Trophoblast cell (in vitro differentiated cells and primary cell): ENCODE results near the gene DGKA.
A peak's percentile ranks its signal among the peaks of the same experiment; 100 is the strongest.

ENCODE experiments used
- DNase-seq, 2 donors: peaks; one replicate each; pipeline ENCODE4 v3.0.0-alpha.2; 2016
- H2AFZ ChIP-seq: 2 replicates; pipeline ENCODE4 v1.6.1; 2013; ENCODE audit warnings: low read length, moderate library complexity, mild to moderate bottlenecking; ENCODE audit not compliant: insufficient read depth, poor library complexity
- H2AK5ac ChIP-seq: 2 replicates; pipeline ENCODE4 v1.6.1; 2013; ENCODE audit warnings: mild to moderate bottlenecking, low read length
- H2BK120ac ChIP-seq: 2 replicates; pipeline ENCODE4 v1.6.1; 2013; ENCODE audit warnings: low read length, mild to moderate bottlenecking, moderate library complexity; ENCODE audit not compliant: insufficient read depth, poor library complexity
- H2BK12ac ChIP-seq: 2 replicates; pipeline ENCODE4 v1.6.1; 2013; ENCODE audit warnings: mild to moderate bottlenecking, low read length, moderate library complexity
- H2BK5ac ChIP-seq: 2 replicates; pipeline ENCODE4 v1.6.1; 2013; ENCODE audit warnings: low read length, low read depth, moderate library complexity, mild to moderate bottlenecking; ENCODE audit not compliant: poor library complexity
- H3K14ac ChIP-seq: 2 replicates; pipeline ENCODE4 v1.6.1; 2013; ENCODE audit warnings: mild to moderate bottlenecking, low read length
- H3K18ac ChIP-seq: 2 replicates; pipeline ENCODE4 v1.6.1; 2013; ENCODE audit warnings: mild to moderate bottlenecking, low read length
- H3K23ac ChIP-seq: 2 replicates; pipeline ENCODE4 v1.6.1; 2013; ENCODE audit warnings: low read length
- H3K27ac ChIP-seq: 2 replicates; pipeline ENCODE4 v1.5.1; 2013; ENCODE audit warnings: low read depth, mild to moderate bottlenecking, inconsistent platforms, low read length, moderate library complexity
- H3K27me3 ChIP-seq: 2 replicates; pipeline ENCODE4 v1.6.1; 2013; ENCODE audit warnings: inconsistent platforms, mild to moderate bottlenecking, low read length, moderate library complexity; ENCODE audit not compliant: insufficient read depth
- H3K36me3 ChIP-seq, 2 experiments: 1 replicate in 1 of 2; 2 replicates in 1 of 2; pipeline ENCODE4 v1.6.1; 2013; ENCODE audit warnings: low read length in 2 of 2, mild to moderate bottlenecking in 2 of 2, moderate library complexity in 1 of 2; ENCODE audit not compliant: insufficient read depth in 2 of 2, control insufficient read depth in 1 of 2
- H3K4ac ChIP-seq: 2 replicates; pipeline ENCODE4 v1.6.1; 2013; ENCODE audit warnings: low read depth, mild to moderate bottlenecking, low read length, moderate library complexity
- H3K4me1 ChIP-seq, 2 experiments: 1 replicate in 1 of 2; 2 replicates in 1 of 2; pipeline ENCODE4 v1.6.1; 2013; ENCODE audit warnings: low read length in 2 of 2, mild to moderate bottlenecking in 2 of 2, moderate library complexity in 1 of 2; ENCODE audit not compliant: insufficient read depth in 2 of 2, control insufficient read depth in 1 of 2
- H3K4me2 ChIP-seq: 2 replicates; pipeline ENCODE4 v1.6.1; 2013; ENCODE audit warnings: inconsistent platforms, mild to moderate bottlenecking, low read length, moderate library complexity
- H3K4me3 ChIP-seq: 2 replicates; pipeline ENCODE4 v1.5.1; 2013; ENCODE audit warnings: mild to moderate bottlenecking, low read depth, low read length, inconsistent platforms
- H3K79me1 ChIP-seq: one replicate; pipeline ENCODE4 v1.6.1; 2013; ENCODE audit warnings: low read length
- H3K79me2 ChIP-seq: 2 replicates; pipeline ENCODE4 v1.6.1; 2013; ENCODE audit warnings: low read length, mild to moderate bottlenecking; ENCODE audit not compliant: control insufficient read depth, insufficient read depth, poor library complexity
- H3K9ac ChIP-seq: 2 replicates; pipeline ENCODE4 v1.6.1; 2013; ENCODE audit warnings: mild to moderate bottlenecking, low read length
- H3K9me3 ChIP-seq: 2 replicates; pipeline ENCODE4 v1.6.1; 2013; ENCODE audit warnings: low read depth, mild to moderate bottlenecking, control low read depth, inconsistent platforms, low read length; ENCODE audit not compliant: insufficient read depth
- H4K12ac ChIP-seq: 2 replicates; pipeline ENCODE4 v1.6.1; 2013; ENCODE audit warnings: low read depth, mild to moderate bottlenecking, low read length, moderate library complexity
- H4K8ac ChIP-seq: 2 replicates; pipeline ENCODE4 v1.6.1; 2013; ENCODE audit warnings: low read depth, mild to moderate bottlenecking, low read length, moderate library complexity
- H4K91ac ChIP-seq: one replicate; pipeline ENCODE4 v1.6.1; 2013; ENCODE audit warnings: low read depth, mild to moderate bottlenecking, low read length, moderate library complexity
- WGBS: extraction: QIAGEN DNeasy Blood & Tissue Kit; methylation state at CpG from one replicate; pipeline ENCODE4 v1.1.7; 2013; ENCODE audit warnings: missing lambda C conversion rate; ENCODE audit not compliant: insufficient read length, insufficient coverage; ENCODE audit errors: extremely low coverage; 5-methylcytosine and 5-hydroxymethylcytosine counted together

DGKA gene

GRCh38 chr12:55970775-55971174 is 39.8 kb downstream of the DGKA start:
- peaks cover 28% of the 10 kb centered on the region for H3K79me2 ChIP-seq
- no peak overlapping the region for H4K12ac ChIP-seq
- no peak overlapping the region for H3K18ac ChIP-seq
- H2BK120ac ChIP-seq = no peak overlapping the region
- H3K23ac ChIP-seq = no peak overlapping the region
- H2BK12ac ChIP-seq = no peak overlapping the region
- H3K4me3 ChIP-seq = no peak overlapping the region
- H3K4me1 ChIP-seq = peaks cover 21 to 31% of the 10 kb centered on the region in 2 experiments
- no peaks in the 10 kb centered on the region for H3K9me3 ChIP-seq
- no peak overlapping the region for H2AFZ ChIP-seq
- H4K8ac ChIP-seq = no peak overlapping the region
- no peak overlapping the region for H3K4ac ChIP-seq
- no CpG with 5 or more reads among the region's 7 CpGs for WGBS
- peak overlapping the region; percentile 66 for H3K27ac ChIP-seq
- H2BK5ac ChIP-seq = no peak overlapping the region
- no peak for DNase-seq
- no peak overlapping the region for H3K4me2 ChIP-seq
- H3K14ac ChIP-seq = no peak overlapping the region
- H4K91ac ChIP-seq = peak overlapping the region; percentile 20
- peaks cover 24% of the 10 kb centered on the region for H3K79me1 ChIP-seq
- H3K36me3 ChIP-seq = peaks cover 17 to 26% of the 10 kb centered on the region in 2 experiments
- no peak overlapping the region for H2AK5ac ChIP-seq
- no peaks in the 10 kb centered on the region for H3K27me3 ChIP-seq
- H3K9ac ChIP-seq = no peak overlapping the region

GRCh38 chr12:55972042-55972441 is 41.1 kb downstream of the DGKA start:
- H3K27me3 ChIP-seq = no peaks in the 10 kb centered on the region
- no peak overlapping the region for H4K91ac ChIP-seq
- no peak overlapping the region for H2BK120ac ChIP-seq
- no peak overlapping the region for H2AK5ac ChIP-seq
- H4K12ac ChIP-seq = no peak overlapping the region
- no peak overlapping the region for H2AFZ ChIP-seq
- peaks cover 24% of the 10 kb centered on the region for H3K79me2 ChIP-seq
- no peak overlapping the region for H3K4me3 ChIP-seq
- H3K18ac ChIP-seq = no peak overlapping the region
- H3K4me2 ChIP-seq = peak overlapping the region; percentile 44
- no peak overlapping the region for H2BK5ac ChIP-seq
- peak overlapping the region; percentile 76 for H3K27ac ChIP-seq
- H3K9ac ChIP-seq = no peak overlapping the region
- H4K8ac ChIP-seq = no peak overlapping the region
- H3K4ac ChIP-seq = no peak overlapping the region
- peaks cover 14% of the 10 kb centered on the region for H3K79me1 ChIP-seq
- no peak overlapping the region for H3K14ac ChIP-seq
- H3K9me3 ChIP-seq = no peaks in the 10 kb centered on the region
- peak; percentile 86 to 95 for DNase-seq
- no CpG with 5 or more reads among the region's 3 CpGs for WGBS
- peaks cover 16 to 26% of the 10 kb centered on the region in 2 experiments for H3K4me1 ChIP-seq
- H3K23ac ChIP-seq = no peak overlapping the region
- no peak overlapping the region for H2BK12ac ChIP-seq
- H3K36me3 ChIP-seq = peaks cover 17 to 26% of the 10 kb centered on the region in 2 experiments

GRCh38 chr12:55972456-55972855 is 41.5 kb downstream of the DGKA start:
- peaks cover 10% of the 10 kb centered on the region for H3K79me1 ChIP-seq
- H2BK120ac ChIP-seq = no peak overlapping the region
- peak overlapping the region; percentile 42 for H2BK5ac ChIP-seq
- H3K4me3 ChIP-seq = no peak overlapping the region
- no peak overlapping the region for H2AK5ac ChIP-seq
- peak overlapping the region; percentile 3 for H4K91ac ChIP-seq
- H4K8ac ChIP-seq = peak overlapping the region; percentile 1
- H2BK12ac ChIP-seq = no peak overlapping the region
- peak overlapping the region; percentile 75 for H3K4me2 ChIP-seq
- DNase-seq = no peak
- H3K4ac ChIP-seq = no peak overlapping the region
- no peak overlapping the region for H3K18ac ChIP-seq
- H3K36me3 ChIP-seq = peaks cover 17 to 26% of the 10 kb centered on the region in 2 experiments
- peaks cover 20% of the 10 kb centered on the region for H3K79me2 ChIP-seq
- H2AFZ ChIP-seq = no peak overlapping the region
- WGBS = no CpG with 5 or more reads among the region's 1 CpG
- no peak overlapping the region for H3K23ac ChIP-seq
- no peak overlapping the region for H4K12ac ChIP-seq
- H3K4me1 ChIP-seq = peaks cover 16 to 26% of the 10 kb centered on the region in 2 experiments
- no peaks in the 10 kb centered on the region for H3K27me3 ChIP-seq
- no peak overlapping the region for H3K9ac ChIP-seq
- no peaks in the 10 kb centered on the region for H3K9me3 ChIP-seq
- H3K14ac ChIP-seq = no peak overlapping the region
- H3K27ac ChIP-seq = peak overlapping the region; percentile 76

- H3K18ac ChIP-seq = no peak overlapping the region
- H3K23ac ChIP-seq = peak overlapping the region; percentile 93
- H2BK12ac ChIP-seq = peak overlapping the region; percentile 4
- peak overlapping the region; percentile 1 for H2AK5ac ChIP-seq
- H2AFZ ChIP-seq = no peak overlapping the region
- H3K36me3 ChIP-seq = peaks cover 17 to 28% of the 10 kb centered on the region in 2 experiments
- peak overlapping the region; percentile 58 for H3K4me3 ChIP-seq
- no peak for DNase-seq
- peak overlapping the region; percentile 75 for H3K4me2 ChIP-seq
- peak overlapping the region; percentile 18 for H3K14ac ChIP-seq
- H4K12ac ChIP-seq = peak overlapping the region; percentile 0
- no peak overlapping the region for H3K4ac ChIP-seq
- no peaks in the 10 kb centered on the region for H3K9me3 ChIP-seq
- peak overlapping the region; percentile 1 for H3K9ac ChIP-seq
- H3K4me1 ChIP-seq = peaks cover 16 to 20% of the 10 kb centered on the region in 2 experiments
- peak overlapping the region; percentile 42 for H2BK5ac ChIP-seq
- peak overlapping the region; percentile 3 for H4K91ac ChIP-seq
- peaks cover 10% of the 10 kb centered on the region for H3K79me1 ChIP-seq
- peak overlapping the region; percentile 1 for H4K8ac ChIP-seq
- 100% methylated on average over 1 of the region's 18 CpGs for WGBS
- H3K27me3 ChIP-seq = no peaks in the 10 kb centered on the region
- H3K79me2 ChIP-seq = peaks cover 14% of the 10 kb centered on the region
- peak overlapping the region; percentile 57 for H3K27ac ChIP-seq
- peak overlapping the region; percentile 2 for H2BK120ac ChIP-seq
These were observed 42.1 kb downstream of the DGKA start for GRCh38 chr12:55972911-55973598.
